GM21447 (cell line): ENCODE results near the gene CIB1.

Experiments
- ATAC-seq: cut with Tn5 transposase; IDR thresholded peaks from one replicate; pipeline ENCODE4 v1.9.1; 2021; ENCODE audit not compliant: unreplicated experiment

CIB1 gene

DNA sequence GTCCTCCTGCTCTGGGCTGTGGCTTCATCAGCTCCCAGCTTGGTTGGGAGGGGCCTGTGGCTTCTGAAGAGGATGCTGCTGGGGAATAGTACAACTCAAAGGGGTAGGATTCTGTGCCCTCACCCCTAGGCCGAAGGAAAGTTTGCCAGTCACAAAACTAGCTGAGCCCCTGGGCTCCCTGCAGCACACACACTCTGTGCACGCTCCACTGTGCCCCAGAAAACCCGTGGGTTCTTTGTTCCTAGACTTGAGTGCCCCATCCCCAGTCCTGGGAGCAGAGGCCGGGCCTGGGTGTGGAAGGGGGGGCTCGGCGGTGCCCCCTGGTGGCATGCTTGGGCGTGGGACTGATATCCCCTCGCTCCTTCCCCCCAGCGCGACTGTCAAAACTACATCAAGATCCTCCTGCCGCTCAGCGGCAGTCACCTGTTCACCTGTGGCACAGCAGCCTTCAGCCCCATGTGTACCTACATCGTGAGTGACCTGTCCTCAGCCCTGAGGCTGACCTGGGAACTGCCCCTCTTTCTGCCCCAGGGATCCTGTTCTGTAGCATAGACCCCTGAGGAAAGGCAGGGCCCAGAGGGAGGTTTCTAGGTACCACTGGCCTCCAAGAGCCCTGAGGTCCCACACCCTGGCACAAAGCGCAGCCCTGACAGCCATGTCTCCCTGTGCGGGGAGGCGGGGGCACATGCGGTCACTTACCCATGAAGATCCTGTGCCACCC, 14.2 kb downstream of the CIB1 start:
- ATAC-seq = no peak

DNA sequence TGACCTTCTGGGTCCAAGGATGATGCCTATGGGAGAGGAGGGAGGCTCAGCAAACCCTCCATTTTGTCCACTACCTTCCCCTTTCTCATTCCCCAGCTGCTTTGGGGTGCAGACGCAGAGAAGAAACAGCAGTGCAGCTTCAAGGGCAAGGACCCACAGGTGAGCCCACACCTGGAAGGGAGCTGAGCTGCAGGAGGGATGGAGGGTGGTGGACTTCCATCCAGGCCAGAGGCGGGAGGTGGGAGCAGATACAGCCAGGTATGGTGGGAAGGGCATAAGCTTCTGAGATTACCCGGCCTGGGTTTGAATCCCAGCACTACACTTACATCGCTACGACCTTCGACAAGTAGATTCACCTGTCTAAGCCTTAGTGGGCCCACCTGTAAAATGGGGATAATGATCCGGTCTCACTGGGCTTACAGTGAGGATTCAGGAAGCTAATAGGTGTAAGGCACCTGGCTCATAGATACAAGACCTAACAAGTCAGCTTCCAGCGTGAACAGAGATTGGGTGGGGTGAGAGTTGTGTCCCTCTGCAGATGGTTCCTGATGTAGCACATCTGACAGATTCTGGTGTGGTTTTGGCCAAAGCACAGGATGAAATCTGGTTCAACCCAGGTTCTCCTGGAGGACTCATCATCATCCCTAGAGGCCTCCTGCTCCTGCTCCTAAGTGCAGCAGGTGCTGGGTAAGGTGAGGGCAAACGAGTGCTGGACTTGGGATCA, 15.9 kb downstream of the CIB1 start:
- ATAC-seq = no peak

DNA sequence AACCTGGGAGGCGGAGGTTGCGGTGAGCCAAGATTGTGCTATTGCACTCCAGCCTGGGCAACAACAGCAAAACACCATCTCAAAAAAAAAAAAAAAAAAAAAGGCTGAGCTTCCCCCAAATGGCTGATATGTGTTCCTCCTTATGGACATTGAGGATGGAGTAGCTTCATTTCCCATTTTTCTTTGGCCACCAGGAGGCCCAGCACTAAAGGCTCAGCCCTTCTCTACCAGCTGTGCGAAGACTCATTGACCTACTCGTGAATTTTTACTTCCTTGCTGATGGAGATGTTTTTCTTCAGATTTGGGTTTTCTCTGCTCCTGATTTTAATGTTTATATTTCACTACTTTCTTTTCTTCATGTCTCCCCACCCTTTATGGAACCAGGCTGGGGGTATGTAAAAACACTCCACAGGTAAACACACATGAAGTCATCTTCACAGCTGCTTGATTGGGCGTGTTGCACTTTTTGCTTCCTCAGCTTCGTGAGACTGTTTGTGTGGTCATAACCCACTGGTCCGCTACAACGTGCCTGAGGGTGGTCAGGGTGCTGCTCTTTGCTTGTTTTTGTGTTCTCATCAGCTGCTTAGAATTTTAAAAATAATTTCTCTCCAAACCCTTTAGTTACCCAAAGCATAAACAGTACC, 19.1 kb downstream of the CIB1 start:
- ATAC-seq = no peak

DNA sequence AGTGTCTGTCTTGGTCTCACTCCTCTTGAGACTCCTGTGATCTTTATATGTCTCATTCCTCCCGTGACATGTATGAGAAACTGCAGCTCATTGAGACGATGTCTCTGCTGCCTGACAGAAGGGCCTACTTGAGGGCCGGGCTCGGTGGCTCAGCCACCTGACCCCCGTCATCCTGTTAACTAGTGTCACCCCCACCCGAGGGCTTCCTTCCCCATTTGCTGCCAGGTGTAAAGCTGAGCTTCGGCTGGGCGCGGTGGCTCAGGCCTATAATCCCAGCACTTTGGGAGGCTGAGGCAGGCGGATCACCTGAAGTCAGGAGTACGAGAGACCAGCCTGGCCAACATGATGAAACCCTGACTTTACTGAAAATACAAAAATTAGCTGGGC, 19.9 kb downstream of the CIB1 start:
- ATAC-seq = no peak

DNA sequence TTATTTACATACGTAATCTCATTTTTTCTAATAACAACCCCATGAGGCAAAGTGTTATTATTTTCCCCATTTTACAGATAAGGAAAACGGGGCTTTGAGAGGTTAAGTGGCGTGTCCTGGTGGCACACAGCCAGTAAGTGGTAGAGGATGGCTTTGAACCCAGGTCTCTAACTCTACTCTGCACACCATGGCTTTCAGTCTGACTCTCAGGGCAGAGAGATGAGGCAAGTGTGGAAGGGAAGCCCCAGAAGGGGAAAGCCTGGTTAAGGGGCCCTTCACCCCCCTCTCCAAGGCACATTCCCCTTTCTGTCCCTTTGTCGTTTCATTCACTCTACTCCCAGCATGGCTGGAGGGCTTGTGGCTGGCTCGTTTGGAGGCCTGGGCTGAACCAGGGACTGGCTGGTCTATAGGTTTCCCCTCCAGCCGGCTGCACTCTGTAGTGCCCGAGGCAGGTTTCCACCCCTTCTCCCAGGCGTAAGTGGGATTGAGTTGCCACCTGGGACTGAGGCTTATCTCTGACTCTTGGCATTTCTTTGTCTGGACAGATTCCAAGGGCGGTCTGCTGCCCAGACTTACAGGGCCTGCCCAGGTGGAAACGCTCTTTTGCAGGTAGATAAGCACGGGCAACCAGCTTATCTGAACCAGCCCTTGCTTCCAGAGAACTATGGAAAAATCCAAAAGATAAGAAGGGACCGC, 20.5 kb downstream of the CIB1 start:
- ATAC-seq = no peak

DNA sequence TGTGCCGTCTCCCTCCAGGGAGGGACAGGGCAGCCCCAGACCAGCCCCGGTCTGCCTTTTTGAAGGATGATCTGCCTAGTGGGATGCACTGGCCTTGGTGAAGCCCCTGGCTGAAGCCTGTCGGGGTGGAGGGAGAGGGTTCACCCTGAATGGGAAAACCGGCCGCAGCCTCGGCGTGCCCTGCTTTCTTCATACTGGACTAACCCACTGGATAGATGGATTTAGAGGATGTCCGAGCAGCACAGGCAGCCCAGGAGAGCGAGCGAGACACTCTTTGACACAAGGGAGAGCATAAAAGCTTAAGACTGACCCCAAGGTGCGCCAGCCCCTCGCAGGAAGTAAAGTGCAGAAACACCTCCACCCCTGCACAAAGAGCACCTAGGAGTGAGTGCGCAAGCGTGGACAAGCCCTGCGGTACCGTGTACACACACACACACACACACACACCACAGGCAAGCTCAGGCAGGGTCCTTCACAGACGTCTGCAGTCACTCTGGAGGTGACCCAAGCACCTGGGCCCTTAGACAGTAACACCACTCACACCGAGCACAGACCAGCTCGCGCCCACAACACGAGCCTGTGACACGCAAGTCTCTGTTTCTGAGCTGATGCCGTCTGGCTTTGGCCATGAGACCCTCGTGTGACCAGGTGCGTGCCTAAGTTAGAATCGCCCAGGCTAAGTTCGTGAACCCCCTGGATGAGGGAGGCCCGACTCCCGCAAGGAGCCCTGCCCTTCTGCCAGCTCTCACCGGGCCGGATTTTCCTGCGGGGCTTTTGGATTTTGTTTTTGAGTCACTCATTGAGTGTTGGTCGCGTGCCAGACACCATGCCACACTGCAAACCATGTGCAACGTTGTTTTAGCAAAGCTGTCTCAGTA, 21.3 kb downstream of the CIB1 start:
- ATAC-seq = no peak

DNA sequence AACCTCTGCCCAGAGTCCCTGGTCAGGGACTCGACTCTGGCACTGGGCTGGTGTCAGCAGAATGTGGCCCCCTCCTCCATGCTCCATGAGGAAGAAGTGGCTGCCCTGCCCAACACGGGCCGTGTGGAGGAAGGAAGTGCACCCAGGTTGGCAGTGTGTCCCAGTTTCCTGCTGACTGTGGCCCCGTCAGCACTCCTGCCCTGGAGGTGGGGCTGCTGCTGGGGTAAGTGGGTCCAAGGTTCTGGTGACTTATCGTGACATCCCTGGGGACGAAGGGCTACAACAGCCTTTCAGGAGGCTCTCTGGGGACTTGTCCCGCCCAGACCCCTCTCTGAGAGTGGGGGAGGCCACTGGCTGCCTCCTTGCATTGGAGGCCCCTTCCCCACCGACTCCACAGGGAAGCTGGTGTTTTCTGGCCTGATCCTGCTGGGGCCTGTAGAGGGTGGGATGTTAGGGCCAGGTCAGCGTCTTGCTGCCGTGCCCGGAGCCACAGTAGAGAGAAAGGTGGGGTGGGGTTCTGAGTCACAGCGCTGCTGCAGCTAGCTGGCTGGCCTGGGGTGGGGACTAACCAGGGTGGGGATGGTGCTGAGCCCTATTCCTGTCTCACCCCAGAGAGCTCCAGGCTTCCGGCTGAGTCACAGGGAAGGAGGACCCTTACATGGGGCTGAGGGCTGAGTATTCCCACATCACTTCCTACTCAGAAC, 22.1 kb downstream of the CIB1 start:
- no peak for ATAC-seq

DNA sequence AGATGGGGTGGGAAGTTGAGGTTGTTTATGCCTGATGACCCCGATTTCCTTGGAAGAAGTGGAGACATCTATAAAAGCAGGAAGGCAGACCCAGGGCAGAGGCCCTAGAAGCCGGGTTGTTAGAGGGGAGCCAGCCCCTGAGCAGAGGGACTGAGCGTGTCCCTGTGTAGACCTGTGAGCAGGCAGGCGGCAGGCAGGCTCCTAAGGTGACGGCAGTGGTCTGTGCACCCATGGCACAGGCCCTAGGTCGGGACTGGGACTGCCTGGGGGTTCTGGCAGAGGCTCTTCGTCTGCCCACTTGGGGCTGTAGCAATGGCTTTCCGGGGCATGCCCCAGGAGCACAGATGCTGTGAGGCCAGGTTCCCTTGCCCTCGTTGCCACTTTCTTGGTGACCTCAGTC, 22.7 kb downstream of the CIB1 start:
- ATAC-seq = no peak

DNA sequence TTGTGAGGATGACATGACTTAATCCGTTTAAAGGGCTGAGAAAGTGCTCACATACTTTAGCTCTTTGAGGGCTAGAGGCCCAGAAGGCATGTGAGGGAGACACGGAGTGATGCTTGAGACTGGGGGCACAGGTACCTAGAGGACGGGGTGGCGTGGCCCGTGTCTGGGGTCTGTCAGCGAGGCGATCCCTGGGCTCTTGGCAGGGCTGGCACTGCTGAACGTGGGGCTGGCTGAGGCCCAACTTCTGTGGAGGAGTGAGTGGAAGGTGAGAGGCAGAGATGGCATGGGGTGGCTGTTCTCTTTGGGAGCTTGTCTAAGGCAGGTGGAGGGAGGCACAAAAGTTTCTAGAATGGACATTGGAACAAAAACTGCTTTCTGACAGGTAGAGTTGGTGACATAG, 23.1 kb downstream of the CIB1 start:
- ATAC-seq = no peak

DNA sequence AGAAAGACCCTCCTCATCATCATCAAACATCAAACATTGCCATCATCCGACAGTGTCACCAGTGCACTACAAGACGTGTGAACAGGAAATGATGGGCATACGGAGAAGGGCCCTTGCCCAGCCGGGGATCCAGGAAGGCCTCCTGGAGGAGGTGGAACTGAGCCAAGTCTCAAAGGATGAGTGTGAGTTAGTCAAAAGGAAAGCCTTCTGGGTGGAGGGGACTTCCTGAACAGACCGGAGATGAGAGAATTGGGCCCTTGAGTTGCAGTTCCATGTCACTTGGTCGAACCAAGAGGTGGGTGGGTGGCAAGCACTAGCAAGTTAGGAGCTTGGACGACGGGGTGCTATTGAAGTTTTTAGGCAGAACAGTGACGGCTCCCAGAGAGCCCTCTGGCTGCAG, 24.1 kb downstream of the CIB1 start:
- ATAC-seq = peak; percentile 61

DNA sequence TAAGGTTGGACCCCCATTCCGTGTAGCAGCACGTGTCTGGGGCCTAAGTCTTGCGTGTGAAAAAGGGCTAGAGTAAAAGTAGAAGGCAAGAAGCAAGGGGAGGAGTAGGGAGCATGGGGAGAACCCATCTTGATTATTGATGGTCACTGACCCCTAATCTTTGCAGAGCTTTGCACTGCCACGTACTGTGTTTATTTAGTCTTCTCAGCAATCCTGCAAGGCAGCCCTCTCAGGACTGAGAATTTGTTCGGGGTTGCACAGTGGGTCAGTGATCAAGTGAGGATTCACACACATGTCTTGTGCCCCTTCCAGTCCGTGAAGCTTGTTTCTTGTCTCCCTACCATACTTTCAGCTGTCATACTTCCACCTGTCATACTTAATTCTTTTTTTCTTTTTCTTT, 25.4 kb downstream of the CIB1 start:
- ATAC-seq = no peak

DNA sequence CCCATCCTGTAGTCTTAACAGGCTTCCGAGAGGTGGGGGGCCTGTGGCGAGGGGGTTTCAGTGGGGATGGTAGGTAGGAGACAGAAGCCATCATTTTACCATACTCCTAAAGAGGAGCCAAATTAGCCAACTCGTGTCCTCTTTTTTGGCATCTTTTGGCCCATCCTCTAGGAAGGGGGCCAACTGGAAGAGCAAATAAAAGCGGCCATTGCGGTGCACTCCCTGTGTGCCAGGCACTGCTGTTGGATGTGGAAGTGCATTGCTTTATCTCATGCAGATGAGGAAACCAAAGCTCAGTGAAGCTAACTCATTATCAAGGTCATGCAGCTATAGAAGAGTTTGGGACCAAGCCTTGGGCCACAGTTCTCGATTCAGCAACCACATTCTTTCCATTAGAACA, 26.5 kb downstream of the CIB1 start:
- ATAC-seq = no peak

DNA sequence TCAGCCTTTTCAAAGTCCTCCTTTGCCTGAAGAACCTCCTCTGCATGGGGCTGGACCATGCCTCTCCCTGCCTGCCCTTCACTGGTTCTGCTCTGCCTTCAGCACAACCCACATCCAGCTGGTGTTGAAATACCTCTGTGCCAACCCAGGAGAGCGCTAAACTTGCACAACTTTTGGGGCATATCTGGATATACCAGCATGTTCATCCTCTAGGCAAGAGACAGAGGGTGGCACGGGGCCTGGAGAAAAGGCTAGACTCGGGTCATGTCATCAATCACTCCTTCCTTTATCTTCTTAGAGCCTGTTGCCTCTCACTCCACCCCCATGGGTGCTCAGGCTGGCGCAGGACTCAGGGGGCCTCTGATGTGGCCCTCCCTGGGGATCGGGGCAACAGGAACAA, 27.9 kb downstream of the CIB1 start:
- no peak for ATAC-seq

DNA sequence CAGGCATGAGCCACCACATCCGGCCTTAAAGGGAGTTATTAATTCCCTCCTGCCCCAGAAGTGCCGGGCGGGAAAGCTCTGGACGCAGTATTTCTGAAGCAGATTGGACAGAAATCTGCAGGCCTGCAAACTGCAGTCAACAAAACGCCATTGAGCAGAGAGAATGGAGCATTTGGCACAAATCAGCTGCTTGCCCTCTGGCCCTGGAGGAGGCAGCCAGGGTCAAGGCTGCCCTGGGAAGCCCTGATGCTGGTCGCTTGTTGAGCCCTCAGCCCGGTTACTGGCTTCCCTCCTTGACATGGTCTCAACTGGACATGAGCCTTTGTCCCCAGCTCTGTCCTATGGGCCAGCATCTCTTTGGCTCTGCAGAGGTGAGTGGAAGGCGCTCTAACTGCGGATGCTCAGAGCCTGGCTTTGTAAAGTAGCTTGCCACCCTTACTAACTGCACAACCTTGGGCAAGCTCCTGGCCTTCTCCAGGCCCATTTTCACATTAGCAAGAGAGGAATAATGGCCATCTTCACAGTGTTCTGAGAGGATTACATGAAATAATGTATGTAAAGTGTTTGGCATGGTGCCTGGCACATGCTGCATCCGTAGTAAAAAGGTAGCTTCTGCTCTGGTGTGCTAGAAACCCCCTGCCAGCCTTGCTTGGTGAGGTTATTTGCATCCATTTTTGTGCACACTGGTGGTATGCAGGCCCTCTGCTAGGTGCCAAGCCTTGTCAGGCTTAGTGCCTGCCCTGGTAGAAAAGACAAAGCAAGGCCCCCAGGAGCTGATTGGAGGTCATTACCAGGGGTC, 28.5 kb downstream of the CIB1 start:
- no peak for ATAC-seq

DNA sequence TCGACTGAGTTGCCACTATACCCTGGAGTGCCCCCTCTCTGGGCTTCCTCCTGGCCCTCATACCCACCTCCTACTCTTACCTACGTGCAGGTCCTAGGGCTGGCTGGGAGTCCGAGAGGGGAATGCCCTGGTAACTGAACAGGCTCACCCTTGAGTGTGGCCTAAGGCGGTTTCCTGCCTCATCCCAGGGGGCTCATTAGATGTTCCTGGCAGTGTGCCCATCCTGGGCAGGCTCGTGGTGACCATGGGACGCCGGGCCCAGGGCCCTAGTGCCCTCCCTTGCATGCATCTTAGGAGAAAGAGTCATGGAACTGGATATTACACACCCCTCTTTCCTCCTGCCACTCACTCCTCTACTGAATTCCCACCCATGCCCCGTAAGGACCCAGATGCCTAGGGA, 29.8 kb downstream of the CIB1 start:
- no peak for ATAC-seq

DNA sequence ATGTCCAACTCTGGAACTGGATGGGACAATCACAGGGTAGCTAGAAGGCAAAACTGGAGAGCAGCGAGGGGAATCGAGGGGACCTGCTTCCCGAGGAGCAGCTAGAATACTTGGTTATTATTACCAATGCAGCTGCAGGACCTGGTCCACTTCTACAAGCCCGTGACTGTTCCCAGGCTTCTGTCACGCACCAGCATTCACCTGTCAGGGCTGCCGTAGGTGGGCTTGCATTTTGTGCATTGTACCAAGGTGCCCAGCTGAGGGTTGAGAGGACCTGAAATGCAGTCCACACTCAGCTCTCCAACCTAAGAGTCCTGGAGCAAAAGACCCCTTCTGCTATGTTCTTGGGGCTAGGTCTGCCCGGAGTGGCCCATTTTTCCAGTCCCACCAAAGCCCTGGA, 30.3 kb downstream of the CIB1 start:
- no peak for ATAC-seq

DNA sequence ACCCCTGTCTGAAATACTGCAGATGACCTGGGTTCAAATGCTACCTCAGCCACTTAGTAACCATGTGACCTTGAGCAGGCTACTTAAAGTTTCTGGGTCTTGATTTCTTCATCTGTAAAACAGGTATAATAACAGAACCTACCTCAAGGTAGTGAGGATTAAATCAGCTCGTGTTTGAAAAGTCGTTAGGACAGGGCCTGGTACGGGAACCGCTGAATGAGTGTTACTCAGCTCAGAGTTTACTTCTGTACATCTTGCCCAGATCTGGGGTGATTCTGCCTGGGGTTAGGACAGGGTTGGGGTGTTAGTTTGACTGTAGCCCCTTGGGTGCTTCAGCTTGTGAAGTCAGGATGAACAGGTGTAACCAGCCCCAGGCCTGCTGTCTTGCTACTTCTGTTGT, 30.8 kb downstream of the CIB1 start:
- no peak for ATAC-seq

DNA sequence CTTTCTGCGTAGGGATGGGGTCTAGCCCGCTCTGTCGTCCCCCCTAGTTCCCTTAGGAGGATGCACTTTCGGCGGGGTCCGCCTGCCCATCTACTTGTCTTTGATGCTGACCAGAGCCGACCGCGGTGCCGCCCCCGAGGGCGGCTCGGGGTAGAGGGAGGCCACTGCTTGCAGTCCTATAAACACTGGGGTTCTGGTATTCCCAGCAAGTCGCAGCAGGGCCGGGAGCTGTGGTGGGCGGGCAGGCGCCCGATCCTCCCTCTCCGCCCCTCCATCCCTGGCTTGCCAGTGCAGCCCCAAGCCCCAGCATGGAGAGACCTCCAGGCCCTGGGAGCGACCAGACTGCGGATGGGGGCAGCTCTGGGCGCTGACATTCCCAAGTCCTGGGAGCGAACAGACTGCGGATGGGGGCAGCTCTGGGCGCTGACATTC, 31.8 kb downstream of the CIB1 start:
- no peak for ATAC-seq
